ENCODE data around the gene NBPF1. TPM values are rescaled to one million over a fixed set of nuclear protein-coding genes. Genes with fewer than 3 reads are reported as not detected.
A peak's percentile ranks its signal among the peaks of the same experiment; 100 is the strongest.
"Not testable (repeated sequence)": the region's sequence is repeated elsewhere in the genome, so short reads cannot be mapped to it uniquely, and the experiment has no call there.

NBPF1 gene
- total RNA-seq, 2 experiments from 2014 or later, result 15.0 to 15.9 TPM

DNA sequence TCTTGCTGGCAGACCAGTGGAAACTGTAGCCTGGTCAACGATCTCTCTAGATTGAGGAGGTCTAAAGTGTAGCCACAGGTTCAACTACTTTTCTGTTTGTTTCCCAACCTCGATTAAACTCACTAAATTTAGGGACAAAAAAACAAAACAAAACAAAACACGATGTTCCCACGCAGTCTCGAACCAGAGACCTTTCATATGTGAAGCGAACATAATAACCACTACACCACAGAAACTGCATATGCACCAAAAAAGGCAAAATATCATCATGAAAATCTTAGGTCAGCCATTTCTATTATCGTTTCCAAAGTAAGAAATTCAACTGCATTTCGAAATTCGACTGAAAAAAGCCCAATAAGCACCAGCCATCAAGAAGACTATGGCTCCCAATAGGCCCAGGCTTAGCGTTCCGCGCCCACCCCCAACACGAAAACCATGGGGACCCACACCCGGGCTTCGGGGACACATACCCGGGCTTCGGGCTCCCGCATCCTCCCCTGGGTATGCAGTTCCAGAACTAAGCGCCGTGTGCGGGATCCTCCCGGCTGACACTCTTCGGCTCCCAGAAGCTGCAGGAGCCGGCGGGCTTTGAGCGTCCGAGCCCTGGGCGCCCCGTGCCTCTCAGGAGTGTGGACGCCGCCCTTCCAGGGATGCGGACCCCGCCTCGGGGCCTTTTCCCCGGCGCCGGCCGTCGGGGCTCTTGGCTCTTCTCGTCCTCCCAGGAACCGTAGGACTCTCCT, 65.7 kb downstream of the NBPF1 start:
- H3K4me1 ChIP-seq (ENCODE audit: insufficient read depth, low read length); H3K27ac Mint-ChIP-seq; CTCF ChIA-PET; POLR2A ChIA-PET; H3K4me3 ChIP-seq (ENCODE audit: low read length); H3K27me3 ChIP-seq (ENCODE audit: control insufficient read depth in 1 of 2, insufficient read depth in 2 of 2, low read length in 2 of 2); H3K36me3 Mint-ChIP-seq (ENCODE audit: low read depth); H3K9me3 ChIP-seq (ENCODE audit: control insufficient read depth in 1 of 2, insufficient read depth in 1 of 2, low read length in 2 of 2); H3K27ac ChIP-seq (ENCODE audit: low read depth in 1 of 2, low read length in 2 of 2); H3K4me3 Mint-ChIP-seq; H3K4me1 Mint-ChIP-seq (ENCODE audit: low read depth); intact Hi-C loops (cut with DNase I, micrococcal nuclease); DNase-seq; H3K36me3 ChIP-seq (ENCODE audit: insufficient read depth, low read length); H3K9me3 Mint-ChIP-seq; ATAC-seq (ENCODE audit: poor library complexity): not testable (repeated sequence)
- H3K27me3 Mint-ChIP-seq, result peaks cover 10% of the 10 kb centered on the region

DNA sequence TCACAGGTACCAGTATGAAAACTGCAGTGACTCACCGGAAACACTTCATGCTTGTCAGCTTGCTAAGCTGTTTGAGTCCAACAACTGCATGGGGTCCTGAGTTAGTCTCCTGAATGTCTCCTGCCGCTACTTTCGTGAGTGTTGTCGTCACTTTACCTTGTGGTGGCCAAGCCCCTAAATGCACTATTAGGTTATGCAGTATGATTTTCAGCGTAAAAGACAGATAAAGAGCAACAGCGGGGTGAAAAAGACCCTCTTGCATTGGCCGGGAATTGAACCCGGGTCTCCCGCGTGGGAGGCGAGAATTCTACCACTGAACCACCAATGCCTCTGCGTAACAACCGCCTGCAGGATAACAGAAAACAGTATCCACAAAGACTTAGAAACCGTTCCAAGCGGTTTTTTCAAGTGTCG, 67.7 kb downstream of the NBPF1 start:
- intact Hi-C loops (cut with DNase I, micrococcal nuclease); H3K27ac ChIP-seq (ENCODE audit: low read depth in 1 of 2, low read length in 2 of 2); H3K9me3 Mint-ChIP-seq; H3K9me3 ChIP-seq (ENCODE audit: control insufficient read depth in 1 of 2, insufficient read depth in 1 of 2, low read length in 2 of 2); H3K36me3 ChIP-seq (ENCODE audit: insufficient read depth, low read length); H3K27ac Mint-ChIP-seq; H3K4me1 ChIP-seq (ENCODE audit: insufficient read depth, low read length); H3K4me3 Mint-ChIP-seq; ATAC-seq (ENCODE audit: poor library complexity); H3K4me1 Mint-ChIP-seq (ENCODE audit: low read depth); H3K36me3 Mint-ChIP-seq (ENCODE audit: low read depth); CTCF ChIA-PET; POLR2A ChIA-PET; H3K27me3 ChIP-seq (ENCODE audit: control insufficient read depth in 1 of 2, insufficient read depth in 2 of 2, low read length in 2 of 2); H3K4me3 ChIP-seq (ENCODE audit: low read length): not testable (repeated sequence)
- DNase-seq, result peak in 3 of 14 experiments; percentile 10 to 35 (median 29)
- H3K27me3 Mint-ChIP-seq, result peaks cover 10% of the 10 kb centered on the region

DNA sequence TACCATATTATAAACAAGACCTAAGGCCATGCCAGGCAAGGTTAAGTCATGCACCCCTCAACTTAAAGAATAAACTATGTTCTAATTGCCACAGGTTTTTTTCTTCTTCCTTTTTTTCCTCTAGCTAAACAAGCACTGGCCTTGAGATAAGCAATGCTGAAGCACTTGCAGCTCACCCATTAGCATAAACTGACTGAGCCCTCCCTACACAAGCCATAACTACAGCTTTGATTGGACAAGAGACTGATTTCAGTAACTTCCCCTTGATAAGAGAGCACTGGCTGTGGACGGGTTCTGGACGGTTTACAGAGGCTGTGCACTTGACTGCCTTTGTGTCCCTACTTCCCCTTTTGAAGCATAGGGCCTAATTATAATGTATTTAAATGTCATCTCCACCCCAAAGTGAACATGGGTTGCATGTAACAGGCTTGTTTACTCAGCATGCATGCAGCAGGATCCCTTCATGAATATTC, 72.9 kb downstream of the NBPF1 start:
- intact Hi-C loops (cut with DNase I, micrococcal nuclease); CTCF ChIA-PET; H3K27ac Mint-ChIP-seq: not testable (repeated sequence)

GRCh38 chr1:16537528-16537927, 75.8 kb downstream of the NBPF1 start:
- POLR2A ChIA-PET; H3K9me3 Mint-ChIP-seq; H3K4me3 ChIP-seq (ENCODE audit: low read length); H3K4me1 Mint-ChIP-seq (ENCODE audit: low read depth); H3K36me3 Mint-ChIP-seq (ENCODE audit: low read depth); H3K36me3 ChIP-seq (ENCODE audit: insufficient read depth, low read length); H3K27ac Mint-ChIP-seq; H3K4me3 Mint-ChIP-seq; H3K9me3 ChIP-seq (ENCODE audit: control insufficient read depth in 1 of 2, insufficient read depth in 1 of 2, low read length in 2 of 2); CTCF ChIA-PET; intact Hi-C loops (cut with DNase I, micrococcal nuclease); H3K27me3 ChIP-seq (ENCODE audit: control insufficient read depth in 1 of 2, insufficient read depth in 2 of 2, low read length in 2 of 2); DNase-seq; H3K27ac ChIP-seq (ENCODE audit: low read depth in 1 of 2, low read length in 2 of 2); ATAC-seq (ENCODE audit: poor library complexity): not testable (repeated sequence)
- H3K27me3 Mint-ChIP-seq, result peaks cover 17% of the 10 kb centered on the region
- peaks cover 10% of the 10 kb centered on the region for H3K4me1 ChIP-seq (ENCODE audit: insufficient read depth, low read length)

More for the DNA sequence above, 72.9 kb downstream of the NBPF1 start:
- H3K4me3 Mint-ChIP-seq; H3K27ac ChIP-seq (ENCODE audit: low read depth in 1 of 2, low read length in 2 of 2); H3K9me3 Mint-ChIP-seq; H3K4me1 ChIP-seq (ENCODE audit: insufficient read depth, low read length); H3K27me3 Mint-ChIP-seq; H3K27me3 ChIP-seq (ENCODE audit: control insufficient read depth in 1 of 2, insufficient read depth in 2 of 2, low read length in 2 of 2); H3K36me3 ChIP-seq (ENCODE audit: insufficient read depth, low read length); ATAC-seq (ENCODE audit: poor library complexity); POLR2A ChIA-PET; H3K4me3 ChIP-seq (ENCODE audit: low read length); H3K9me3 ChIP-seq (ENCODE audit: control insufficient read depth in 1 of 2, insufficient read depth in 1 of 2, low read length in 2 of 2); H3K36me3 Mint-ChIP-seq (ENCODE audit: low read depth); H3K4me1 Mint-ChIP-seq (ENCODE audit: low read depth): not testable (repeated sequence)
- DNase-seq, result peak in 1 of 14 experiments; percentile 15

GRCh38 chr1:16536796-16537195, 76.6 kb downstream of the NBPF1 start:
- H3K4me3 ChIP-seq (ENCODE audit: low read length); H3K27ac Mint-ChIP-seq; ATAC-seq (ENCODE audit: poor library complexity); H3K9me3 Mint-ChIP-seq; H3K36me3 ChIP-seq (ENCODE audit: insufficient read depth, low read length); H3K4me3 Mint-ChIP-seq; CTCF ChIA-PET; POLR2A ChIA-PET; intact Hi-C loops (cut with DNase I, micrococcal nuclease); H3K27ac ChIP-seq (ENCODE audit: low read depth in 1 of 2, low read length in 2 of 2); H3K4me1 Mint-ChIP-seq (ENCODE audit: low read depth); DNase-seq; H3K9me3 ChIP-seq (ENCODE audit: control insufficient read depth in 1 of 2, insufficient read depth in 1 of 2, low read length in 2 of 2); H3K36me3 Mint-ChIP-seq (ENCODE audit: low read depth); H3K27me3 ChIP-seq (ENCODE audit: control insufficient read depth in 1 of 2, insufficient read depth in 2 of 2, low read length in 2 of 2): not testable (repeated sequence)
- peaks cover 10% of the 10 kb centered on the region for H3K4me1 ChIP-seq (ENCODE audit: insufficient read depth, low read length)
- H3K27me3 Mint-ChIP-seq, result peaks cover 23% of the 10 kb centered on the region

DNA sequence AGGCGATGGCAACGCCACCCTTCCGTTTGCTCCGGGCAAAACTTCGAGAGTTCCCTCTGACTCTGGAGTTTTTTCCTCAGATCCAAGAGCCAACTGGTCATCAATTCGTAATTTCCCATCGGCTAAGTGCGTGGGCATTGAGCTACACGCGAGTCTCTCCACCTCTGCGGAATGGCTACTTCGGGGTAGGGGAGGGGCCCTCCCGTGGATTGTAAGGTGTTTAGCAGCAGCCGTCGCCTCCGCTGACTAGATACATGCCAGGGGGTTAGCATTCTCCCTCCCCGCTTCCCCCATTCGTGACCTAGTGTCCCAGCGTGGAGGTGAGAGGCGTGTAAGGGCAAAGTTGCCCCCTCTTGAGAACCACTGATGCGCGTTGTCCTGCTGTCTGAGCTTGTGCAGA, 77.5 kb downstream of the NBPF1 start:
- H3K27ac Mint-ChIP-seq; CTCF ChIA-PET; DNase-seq; ATAC-seq (ENCODE audit: poor library complexity); H3K4me3 ChIP-seq (ENCODE audit: low read length); H3K27ac ChIP-seq (ENCODE audit: low read depth in 1 of 2, low read length in 2 of 2); H3K9me3 ChIP-seq (ENCODE audit: control insufficient read depth in 1 of 2, insufficient read depth in 1 of 2, low read length in 2 of 2); H3K9me3 Mint-ChIP-seq; intact Hi-C loops (cut with DNase I, micrococcal nuclease); H3K4me3 Mint-ChIP-seq; POLR2A ChIA-PET; H3K4me1 Mint-ChIP-seq (ENCODE audit: low read depth); H3K36me3 ChIP-seq (ENCODE audit: insufficient read depth, low read length); H3K27me3 ChIP-seq (ENCODE audit: control insufficient read depth in 1 of 2, insufficient read depth in 2 of 2, low read length in 2 of 2); H3K36me3 Mint-ChIP-seq (ENCODE audit: low read depth): not testable (repeated sequence)
- peaks cover 26% of the 10 kb centered on the region for H3K27me3 Mint-ChIP-seq
- H3K4me1 ChIP-seq (ENCODE audit: insufficient read depth, low read length), result peaks cover 10% of the 10 kb centered on the region

- H3K36me3 Mint-ChIP-seq (ENCODE audit: low read depth); H3K9me3 Mint-ChIP-seq; H3K27ac ChIP-seq (ENCODE audit: low read depth in 1 of 2, low read length in 2 of 2); intact Hi-C loops (cut with DNase I, micrococcal nuclease); CTCF ChIA-PET; H3K27ac Mint-ChIP-seq; DNase-seq; POLR2A ChIA-PET; H3K36me3 ChIP-seq (ENCODE audit: insufficient read depth, low read length); ATAC-seq (ENCODE audit: poor library complexity); H3K4me1 Mint-ChIP-seq (ENCODE audit: low read depth); H3K27me3 ChIP-seq (ENCODE audit: control insufficient read depth in 1 of 2, insufficient read depth in 2 of 2, low read length in 2 of 2); H3K9me3 ChIP-seq (ENCODE audit: control insufficient read depth in 1 of 2, insufficient read depth in 1 of 2, low read length in 2 of 2): not testable (repeated sequence)
- H3K4me1 ChIP-seq (ENCODE audit: insufficient read depth, low read length), result peaks cover 10% of the 10 kb centered on the region
- peak overlapping the region; percentile 33 for H3K4me3 ChIP-seq (ENCODE audit: low read length)
- H3K4me3 Mint-ChIP-seq, result peak overlapping the region; percentile 34
- peaks cover 26% of the 10 kb centered on the region for H3K27me3 Mint-ChIP-seq
Observed at GRCh38 chr1:16535487-16535886, 77.9 kb downstream of the NBPF1 start.
